Naive thymus-derived CD4-positive, alpha-beta T cell (primary cell): ENCODE measurements around the gene LHFPL2. TPM values are rescaled to one million over a fixed set of nuclear protein-coding genes. Genes with fewer than 3 reads are reported as not detected.

Experiments used
- ATAC-seq: fragments of 150-1000 bp; cut with Tn5 transposase; 2 replicates; pipeline ENCODE4 v1.10.0; 2021; ENCODE audit warnings: mild to moderate bottlenecking, moderate library complexity
- CTCF ChIA-PET: fragments of 350-600 bp; sonication (Branson Sonifier 250); formaldehyde crosslinking; loops from one replicate; lab custom pipeline; 2021; ENCODE audit warnings: antibody characterized with exemption; lab: Charles Lee
- POLR2A ChIA-PET: fragments of 350-600 bp; sonication (Branson Sonifier 250); formaldehyde crosslinking; loops from one replicate; lab custom pipeline; 2021; ENCODE audit warnings: antibody characterized with exemption, inconsistent platforms; lab: Charles Lee
- DNase-seq, 9 donors: peaks; one replicate each; pipeline versions ENCODE4 v3.0.0 to v3.0.0-alpha.2; 2020 to 2022; ENCODE audit warnings: mixed read lengths in 1 of 9
- H3K27ac ChIP-seq: one replicate; pipeline ENCODE4 v1.7.0; 2013; ENCODE audit warnings: mild to moderate bottlenecking, low read depth, low read length, moderate library complexity
- H3K27me3 ChIP-seq, 2 donors: one replicate each; pipeline ENCODE4 v1.7.0; 2013; ENCODE audit warnings: low read length in 2 of 2, mild to moderate bottlenecking in 2 of 2, moderate library complexity in 2 of 2; ENCODE audit not compliant: control insufficient read depth in 2 of 2, insufficient read depth in 2 of 2
- H3K36me3 ChIP-seq, 3 experiments: 1 replicate in 2 of 3; 2 replicates in 1 of 3; pipeline ENCODE4 v1.7.0; 2013; ENCODE audit warnings: low read length in 3 of 3, mild to moderate bottlenecking in 3 of 3, moderate library complexity in 1 of 3; ENCODE audit not compliant: insufficient read depth in 3 of 3, control insufficient read depth in 2 of 3
- H3K4me1 ChIP-seq, 2 donors: one replicate each; pipeline ENCODE4 v1.7.0; 2013; ENCODE audit warnings: low read length in 2 of 2, mild to moderate bottlenecking in 2 of 2, moderate library complexity in 1 of 2; ENCODE audit not compliant: control insufficient read depth in 2 of 2, insufficient read depth in 2 of 2
- H3K4me3 ChIP-seq: 2 replicates; pipeline ENCODE4 v1.7.0; 2013; ENCODE audit warnings: mild to moderate bottlenecking, low read length
- H3K9me3 ChIP-seq, 3 experiments: 1 replicate in 2 of 3; 2 replicates in 1 of 3; pipeline ENCODE4 v1.7.0; 2013; ENCODE audit warnings: low read length in 3 of 3; ENCODE audit not compliant: control insufficient read depth in 2 of 3
- H3K27ac Mint-ChIP-seq, 9 donors: one replicate each; pipeline ENCODE4 v1.8.0; 2020 to 2022; ENCODE audit warnings: mixed read lengths in 9 of 9, mild to moderate bottlenecking in 8 of 9, moderate library complexity in 5 of 9, inconsistent platforms in 2 of 9
- H3K27me3 Mint-ChIP-seq, 5 donors: one replicate each; pipeline ENCODE4 v1.8.0; 2021 to 2022; ENCODE audit warnings: mixed read lengths in 5 of 5, mild to moderate bottlenecking in 1 of 5
- H3K36me3 Mint-ChIP-seq, 5 donors: one replicate each; pipeline ENCODE4 v1.8.0; 2020 to 2022; ENCODE audit warnings: mixed read lengths in 5 of 5, mild to moderate bottlenecking in 3 of 5, inconsistent platforms in 1 of 5
- H3K4me1 Mint-ChIP-seq, 7 donors: one replicate each; pipeline ENCODE4 v1.8.0; 2020 to 2022; ENCODE audit warnings: mixed read lengths in 7 of 7, mild to moderate bottlenecking in 3 of 7, inconsistent platforms in 1 of 7
- H3K4me3 Mint-ChIP-seq, 10 donors: one replicate each; pipeline ENCODE4 v1.8.0; 2020 to 2022; ENCODE audit warnings: mild to moderate bottlenecking in 10 of 10, mixed read lengths in 10 of 10, moderate library complexity in 6 of 10, inconsistent platforms in 2 of 10
- H3K9me3 Mint-ChIP-seq, 11 donors: one replicate each; pipeline ENCODE4 v1.8.0; 2020 to 2022; ENCODE audit warnings: mixed read lengths in 11 of 11, mild to moderate bottlenecking in 4 of 11, inconsistent platforms in 1 of 11, moderate library complexity in 1 of 11
- intact Hi-C, 2 donors: fragments of 100-400 bp; cut with micrococcal nuclease; formaldehyde crosslinking; loops; one replicate each; pipeline ENCODE4 v1.15.1; 2023
- polyA plus RNA-seq, 2 donors: library from polyadenylated mRNA; unstranded; fragments of 300-500 nt; fragmentation: Illumina TruSeq; gene quantifications; one replicate each; pipeline ENCODE4 v1.2.3, GENCODE V29; 2021
- total RNA-seq, 6 experiments: library from RNA in 5 of 6; stranded (reverse) in 5 of 6; gene quantifications; 1 replicate in 5 of 6; 2 replicates in 1 of 6; pipeline ENCODE4 v1.2.3 and lab custom pipeline; 2021 to 2026

The LHFPL2 gene
- total and polyA plus RNA-seq, 7 experiments from 2014 or later, result 0.37 to 2.9 (median 1.3) TPM; not detected in 1

DNA sequence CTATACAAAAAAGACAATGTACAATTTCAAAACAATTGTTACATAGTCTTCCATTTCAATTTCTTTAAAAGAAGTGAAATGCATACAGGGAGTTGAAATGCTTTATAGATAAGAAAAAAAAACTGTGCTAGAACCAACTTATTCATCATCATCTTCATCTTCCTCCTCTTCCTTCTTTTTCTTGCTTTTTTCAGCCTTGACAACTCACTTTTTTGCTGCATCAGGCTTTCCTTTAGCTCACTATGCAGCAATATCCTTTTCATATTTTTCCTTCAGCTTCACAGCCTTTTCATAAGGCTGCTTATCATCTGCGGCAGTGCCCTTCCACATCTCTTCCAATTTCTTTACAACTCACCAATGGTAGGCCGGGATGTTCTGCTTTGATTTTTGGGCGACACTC is 4.4 kb downstream of the LHFPL2 start:
- DNase-seq (no peak), ATAC-seq (no peak)
- Mint-ChIP-seq H3K36me3 (no peaks in the 10 kb centered on the region), H3K4me1 (peaks cover 8 to 15% (median 12%) of the 10 kb centered on the region in 7 donors), H3K4me3 (no peak overlapping the region), H3K27ac (no peak overlapping the region), H3K9me3 (peaks cover 0 to 3% (median 0%) of the 10 kb centered on the region in 11 donors), H3K27me3 (peaks cover 34 to 57% (median 47%) of the 10 kb centered on the region in 5 donors)
- Histone ChIP-seq H3K27ac (no peak overlapping the region), H3K4me3 (no peak overlapping the region), H3K4me1 (peaks cover 0 to 14% of the 10 kb centered on the region in 2 donors), H3K36me3 (no peaks in the 10 kb centered on the region), H3K27me3 (peaks cover 7 to 21% of the 10 kb centered on the region in 2 donors), H3K9me3 (no peaks in the 10 kb centered on the region)
- ChIA-PET CTCF (no interaction called here), POLR2A (no interaction called here)
- intact Hi-C loops, result no loop called here

DNA sequence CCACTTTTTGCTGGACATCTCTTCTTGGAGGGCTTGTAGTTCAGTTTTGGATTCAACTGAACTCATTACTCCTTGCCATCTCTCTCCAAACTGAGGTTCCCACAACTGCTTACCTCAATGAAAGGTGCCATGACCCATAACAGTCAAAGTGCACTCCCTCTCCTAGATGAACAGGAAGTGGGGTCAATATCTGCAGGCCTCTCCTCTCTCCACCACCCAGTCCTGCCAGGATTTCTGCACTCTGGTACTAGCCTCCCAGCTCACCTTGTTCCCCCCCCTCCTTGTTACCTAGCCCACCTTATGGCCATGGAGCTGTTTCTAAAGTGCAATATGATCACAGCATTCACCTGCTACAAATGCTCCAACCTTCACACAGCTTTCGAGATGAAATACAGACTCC is 5.9 kb downstream of the LHFPL2 start:
- intact Hi-C loops, result no loop called here
- H3K36me3 Mint-ChIP-seq, result no peaks in the 10 kb centered on the region
- CTCF ChIA-PET, result no interaction called here
- no peak overlapping the region for H3K27ac Mint-ChIP-seq
- peaks cover 0 to 3% (median 0%) of the 10 kb centered on the region in 11 donors for H3K9me3 Mint-ChIP-seq
- H3K4me3 Mint-ChIP-seq, result no peak overlapping the region
- DNase-seq (no peak), ATAC-seq (no peak)
- Histone ChIP-seq H3K9me3 (no peaks in the 10 kb centered on the region), H3K4me3 (no peak overlapping the region), H3K36me3 (no peaks in the 10 kb centered on the region), H3K27me3 (peaks cover 6 to 21% of the 10 kb centered on the region in 2 donors), H3K27ac (no peak overlapping the region), H3K4me1 (peaks cover 0 to 12% of the 10 kb centered on the region in 2 donors)
- peaks cover 35 to 56% (median 47%) of the 10 kb centered on the region in 5 donors for H3K27me3 Mint-ChIP-seq
- POLR2A ChIA-PET, result no interaction called here
- H3K4me1 Mint-ChIP-seq, result peaks cover 7 to 14% (median 12%) of the 10 kb centered on the region in 7 donors

DNA sequence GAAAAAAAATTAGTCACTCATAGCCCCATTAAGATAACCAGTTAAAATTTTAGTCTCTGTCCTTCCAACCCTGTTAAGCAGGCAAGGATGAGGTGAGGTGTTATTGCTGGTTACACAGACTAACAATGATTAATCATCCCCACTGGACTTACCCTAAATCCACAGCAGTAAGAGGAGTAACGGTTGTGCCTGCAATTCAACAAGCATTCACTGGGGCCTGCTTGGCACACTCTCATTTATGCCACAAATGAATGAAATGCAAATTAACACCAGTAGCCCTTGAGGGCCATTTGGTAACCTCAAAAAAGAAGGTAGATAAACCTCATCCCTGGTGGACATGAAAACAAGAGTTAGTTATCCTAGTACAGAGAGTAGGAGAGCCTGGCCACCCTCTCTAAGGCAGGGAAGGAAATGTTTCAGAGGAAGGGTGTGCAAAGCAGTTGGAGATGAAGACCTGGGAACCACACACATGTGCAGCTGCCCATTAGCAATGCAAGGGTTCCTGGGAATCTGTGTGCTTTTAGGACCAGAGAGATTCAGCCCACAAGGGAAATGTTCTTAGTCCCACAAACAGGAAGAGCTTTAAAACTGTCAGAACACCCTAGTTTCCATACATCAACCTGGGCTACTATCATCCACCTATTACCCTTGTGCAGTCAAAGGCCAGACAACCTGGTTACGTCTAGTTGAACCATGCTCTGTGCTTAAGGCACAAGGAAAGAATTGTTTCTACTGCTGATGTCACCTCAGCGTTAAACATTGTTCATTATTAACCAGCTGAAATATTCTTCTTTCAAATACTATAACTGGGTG is 7.7 kb downstream of the LHFPL2 start:
- DNase-seq, result no peak
- Mint-ChIP-seq H3K27me3 (peaks cover 20 to 38% (median 37%) of the 10 kb centered on the region in 5 donors), H3K4me3 (no peak overlapping the region), H3K4me1 (peaks cover 0 to 1% (median 0%) of the 10 kb centered on the region in 7 donors), H3K36me3 (no peaks in the 10 kb centered on the region), H3K27ac (no peak overlapping the region), H3K9me3 (no peaks in the 10 kb centered on the region)
- no peak overlapping the region for H3K27ac ChIP-seq
- H3K27me3 ChIP-seq, result peaks cover 0 to 5% of the 10 kb centered on the region in 2 donors
- no peaks in the 10 kb centered on the region for H3K9me3 ChIP-seq
- H3K36me3 ChIP-seq, result no peaks in the 10 kb centered on the region
- CTCF ChIA-PET, result interaction anchor here (0.7 kb wide), 1 partner anchor 27 kb away, joined by 3 read pairs; no protein-coding TSS in a partner anchor
- H3K4me1 ChIP-seq, result no peaks in the 10 kb centered on the region
- intact Hi-C loops, result no loop called here
- ATAC-seq, result no peak
- POLR2A ChIA-PET, result no interaction called here
- no peak overlapping the region for H3K4me3 ChIP-seq

DNA sequence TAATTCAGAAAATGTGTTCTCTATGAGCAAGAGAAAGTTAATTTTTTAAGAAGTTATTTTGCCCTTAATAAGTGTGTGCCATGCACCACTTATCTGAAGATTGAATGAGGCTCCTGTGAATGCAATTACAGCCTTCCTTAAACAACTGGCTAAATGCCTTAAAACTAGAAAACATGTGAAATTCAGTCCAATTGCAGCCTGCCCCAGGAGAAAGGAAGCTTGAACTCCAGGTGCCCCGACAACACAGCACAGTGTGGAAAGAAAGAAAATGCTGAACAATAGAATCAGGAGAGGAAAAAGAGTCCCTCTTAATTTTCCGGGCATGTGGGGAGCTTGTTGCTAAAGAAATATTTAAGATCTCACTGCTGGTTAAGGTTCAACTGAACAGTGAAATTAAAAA is 8.8 kb downstream of the LHFPL2 start:
- H3K4me3 ChIP-seq, result no peak overlapping the region
- Mint-ChIP-seq H3K36me3 (no peaks in the 10 kb centered on the region), H3K27me3 (peaks cover 12 to 31% (median 29%) of the 10 kb centered on the region in 5 donors), H3K9me3 (no peaks in the 10 kb centered on the region), H3K4me1 (peaks cover 0 to 2% (median 0%) of the 10 kb centered on the region in 7 donors), H3K27ac (no peak overlapping the region), H3K4me3 (no peak overlapping the region)
- no peak overlapping the region for H3K27ac ChIP-seq
- H3K9me3 ChIP-seq, result no peaks in the 10 kb centered on the region
- ChIA-PET CTCF (no interaction called here), POLR2A (no interaction called here)
- H3K27me3 ChIP-seq, result peaks cover 0 to under 1% of the 10 kb centered on the region in 2 donors
- H3K36me3 ChIP-seq, result no peaks in the 10 kb centered on the region
- intact Hi-C loops, result no loop called here
- DNase-seq, result no peak
- no peaks in the 10 kb centered on the region for H3K4me1 ChIP-seq
- ATAC-seq, result no peak

DNA sequence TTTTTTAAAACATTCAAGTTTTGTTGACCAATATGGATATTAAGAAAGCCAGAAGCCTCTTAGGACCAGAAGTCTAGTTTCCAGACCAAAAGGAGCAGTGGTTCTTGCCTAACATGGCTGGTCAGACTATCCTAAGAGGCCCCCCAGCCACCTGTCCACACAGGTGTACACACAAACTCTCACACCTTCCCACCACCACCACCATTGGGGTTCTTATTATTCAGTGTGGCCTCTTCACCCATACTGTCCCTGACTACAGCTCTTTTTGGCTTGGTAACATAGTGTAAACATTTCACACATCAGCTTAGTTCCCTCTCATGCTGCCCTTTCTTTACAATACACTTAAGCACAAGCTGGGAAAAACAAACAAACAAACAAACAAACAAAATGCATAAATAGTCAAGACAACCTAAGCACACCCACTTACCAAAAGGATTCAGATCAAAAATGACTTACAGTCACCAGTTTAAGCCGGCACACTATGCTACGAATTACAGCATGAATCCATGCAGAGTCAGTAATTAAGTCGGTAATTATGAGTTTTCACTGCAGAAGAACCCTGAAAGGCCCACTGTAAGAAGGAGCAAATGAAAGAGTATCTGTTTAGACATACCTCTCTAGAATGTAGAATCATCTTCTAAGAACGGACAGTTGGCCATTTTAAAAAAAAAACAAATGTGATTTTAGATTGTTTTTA is 9.5 kb downstream of the LHFPL2 start:
- Mint-ChIP-seq H3K9me3 (no peaks in the 10 kb centered on the region), H3K4me3 (no peak overlapping the region), H3K36me3 (no peaks in the 10 kb centered on the region), H3K4me1 (peaks cover 0 to 2% (median 0%) of the 10 kb centered on the region in 7 donors), H3K27ac (no peak overlapping the region), H3K27me3 (peaks cover 11 to 29% (median 26%) of the 10 kb centered on the region in 5 donors)
- Histone ChIP-seq H3K4me3 (no peak overlapping the region), H3K4me1 (no peaks in the 10 kb centered on the region), H3K27me3 (no peaks in the 10 kb centered on the region), H3K27ac (no peak overlapping the region), H3K9me3 (no peaks in the 10 kb centered on the region), H3K36me3 (no peaks in the 10 kb centered on the region)
- intact Hi-C loops, result no loop called here
- CTCF ChIA-PET, result no interaction called here
- DNase-seq (no peak), ATAC-seq (no peak)
- POLR2A ChIA-PET, result no interaction called here

DNA sequence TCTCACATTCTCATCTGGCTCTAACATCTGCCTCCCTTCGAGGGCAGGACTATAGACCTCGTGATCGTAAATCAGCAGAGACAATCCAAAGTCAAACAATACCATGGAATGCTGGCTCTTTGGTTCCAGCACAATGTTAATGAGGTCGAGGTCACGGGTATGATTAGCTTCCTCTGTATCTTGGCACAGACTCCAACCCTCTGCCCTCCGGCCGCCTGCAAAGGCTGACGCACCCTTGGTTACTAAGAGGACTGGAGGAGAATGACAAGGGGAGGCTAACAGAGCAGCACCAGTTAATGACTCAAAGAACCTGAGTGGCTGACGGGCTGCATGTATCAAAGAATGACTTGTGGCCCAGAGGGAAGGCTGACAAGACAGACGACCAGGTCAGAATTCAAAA is 10.1 kb downstream of the LHFPL2 start:
- Histone ChIP-seq H3K4me1 (no peaks in the 10 kb centered on the region), H3K27me3 (no peaks in the 10 kb centered on the region), H3K27ac (no peak overlapping the region), H3K36me3 (no peaks in the 10 kb centered on the region), H3K9me3 (no peaks in the 10 kb centered on the region), H3K4me3 (no peak overlapping the region)
- DNase-seq, result no peak
- ChIA-PET POLR2A (no interaction called here), CTCF (no interaction called here)
- no peak overlapping the region for H3K4me3 Mint-ChIP-seq
- ATAC-seq, result no peak
- H3K27me3 Mint-ChIP-seq, result peaks cover 10 to 27% (median 24%) of the 10 kb centered on the region in 5 donors
- H3K27ac Mint-ChIP-seq, result no peak overlapping the region
- no peaks in the 10 kb centered on the region for H3K36me3 Mint-ChIP-seq
- intact Hi-C loops, result no loop called here
- H3K9me3 Mint-ChIP-seq, result no peaks in the 10 kb centered on the region
- H3K4me1 Mint-ChIP-seq, result peaks cover 0 to 2% (median 0%) of the 10 kb centered on the region in 7 donors
